Thymus (tissue), 11 donors: Measurements from ENCODE around the gene SORL1. TPM values are rescaled to one million over a fixed set of nuclear protein-coding genes. Genes with fewer than 3 reads are reported as not detected.

ENCODE experiments used
- DNase-seq, 9 donors: peaks; one replicate each; pipeline ENCODE4 v3.0.0-alpha.2; 2013; ENCODE audit warnings: low spot score in 9 of 9, low read depth in 6 of 9, missing footprints in 1 of 9
- H3K27ac ChIP-seq, 2 donors: one replicate each; pipeline ENCODE4 v1.5.1; 2013; ENCODE audit warnings: control low read depth in 1 of 2, low read depth in 1 of 2, low read length in 1 of 2, mild to moderate bottlenecking in 1 of 2, moderate library complexity in 1 of 2
- H3K27me3 ChIP-seq, 2 donors: one replicate each; pipeline ENCODE4 v1.5.1; 2013; ENCODE audit warnings: low read length in 1 of 2; ENCODE audit not compliant: control insufficient read depth in 2 of 2, insufficient read depth in 1 of 2
- H3K36me3 ChIP-seq, 2 donors: one replicate each; pipeline ENCODE4 v1.5.1; 2013; ENCODE audit warnings: low read length in 1 of 2, mild to moderate bottlenecking in 1 of 2, moderate library complexity in 1 of 2; ENCODE audit not compliant: control insufficient read depth in 2 of 2, insufficient read depth in 2 of 2
- H3K4me1 ChIP-seq, 2 donors: one replicate each; pipeline ENCODE4 v1.5.1; 2013; ENCODE audit warnings: low read length in 2 of 2; ENCODE audit not compliant: control insufficient read depth in 2 of 2, insufficient read depth in 2 of 2
- H3K4me3 ChIP-seq, 2 donors: one replicate each; pipeline ENCODE4 v1.5.1; 2013; ENCODE audit warnings: low read length in 2 of 2, control low read depth in 1 of 2, mild to moderate bottlenecking in 1 of 2
- H3K9me3 ChIP-seq, 2 donors: one replicate each; pipeline ENCODE4 v1.5.1; 2013; ENCODE audit warnings: low read length in 1 of 2, mild to moderate bottlenecking in 1 of 2; ENCODE audit not compliant: control insufficient read depth in 2 of 2, insufficient read depth in 1 of 2
- WGBS: extraction: QIAGEN DNeasy Blood & Tissue Kit; methylation state at CpG from one replicate; pipeline ENCODE4 v1.1.7; 2013; 5-methylcytosine and 5-hydroxymethylcytosine counted together
- polyA plus RNA-seq: library from polyadenylated mRNA; stranded (reverse); fragments of 200-250 nt; gene quantifications from one replicate; pipeline ENCODE4 v1.2.3, GENCODE V29; 2013
- total RNA-seq: library from RNA; stranded (reverse); fragments of 120-200 nt; gene quantifications from one replicate; pipeline ENCODE4 v1.2.4, GENCODE V29; 2013
- donor health status: healthy.

The SORL1 gene
- total and polyA plus RNA-seq, 2 donors = 7.4 to 23.8 TPM

GRCh38 chr11:121425828-121426227, 26.3 kb upstream of the SORL1 start:
- WGBS = 94% methylated on average over 5 of the region's 5 CpGs
- Histone ChIP-seq H3K4me1 (peaks cover 4 to 5% of the 10 kb centered on the region in 2 donors), H3K9me3 (no peaks in the 10 kb centered on the region), H3K36me3 (no peaks in the 10 kb centered on the region), H3K4me3 (no peak overlapping the region), H3K27ac (no peak overlapping the region), H3K27me3 (peaks cover 0 to 16% of the 10 kb centered on the region in 2 donors)
- DNase-seq = no peak

- 33% methylated on average over 48 of the region's 48 CpGs for WGBS
- Histone ChIP-seq H3K36me3 (no peaks in the 10 kb centered on the region), H3K9me3 (no peaks in the 10 kb centered on the region), H3K27me3 (peaks cover 0 to 16% of the 10 kb centered on the region in 2 donors), H3K4me3 (peak overlapping the region in 1 of 2 donors; percentile 32), H3K4me1 (peaks cover 4 to 5% of the 10 kb centered on the region in 2 donors), H3K27ac (no peak overlapping the region)
- peak in 1 of 9 donors; percentile 36 for DNase-seq
Measured at GRCh38 chr11:121426476-121427399, 25.4 kb upstream of the SORL1 start.

- Histone ChIP-seq H3K9me3 (no peaks in the 10 kb centered on the region), H3K4me1 (peaks cover 4 to 5% of the 10 kb centered on the region in 2 donors), H3K36me3 (no peaks in the 10 kb centered on the region), H3K4me3 (peak overlapping the region in 1 of 2 donors; percentile 32), H3K27ac (no peak overlapping the region), H3K27me3 (peaks cover 0 to 16% of the 10 kb centered on the region in 2 donors)
- 12% methylated on average over 8 of the region's 8 CpGs for WGBS
- DNase-seq = no peak
Measured at GRCh38 chr11:121427400-121427744, 24.7 kb upstream of the SORL1 start.

- Histone ChIP-seq H3K27ac (no peak overlapping the region), H3K4me3 (no peak overlapping the region), H3K36me3 (no peaks in the 10 kb centered on the region), H3K4me1 (peaks cover 4 to 5% of the 10 kb centered on the region in 2 donors), H3K27me3 (peaks cover 0 to 16% of the 10 kb centered on the region in 2 donors), H3K9me3 (no peaks in the 10 kb centered on the region)
- no peak for DNase-seq
- 54% methylated on average over 3 of the region's 3 CpGs for WGBS
Measured at GRCh38 chr11:121429556-121429955, 22.6 kb upstream of the SORL1 start.

- Histone ChIP-seq H3K36me3 (no peaks in the 10 kb centered on the region), H3K27me3 (peaks cover 0 to 9% of the 10 kb centered on the region in 2 donors), H3K4me3 (no peak overlapping the region), H3K4me1 (peaks cover under 1 to 3% of the 10 kb centered on the region in 2 donors), H3K9me3 (no peaks in the 10 kb centered on the region), H3K27ac (no peak overlapping the region)
- 95% methylated on average over 4 of the region's 4 CpGs for WGBS
- no peak for DNase-seq
Measured at GRCh38 chr11:121431820-121432526, 20.1 kb upstream of the SORL1 start.

- Histone ChIP-seq H3K4me3 (no peak overlapping the region), H3K36me3 (no peaks in the 10 kb centered on the region), H3K27ac (no peak overlapping the region), H3K27me3 (no peaks in the 10 kb centered on the region), H3K9me3 (no peaks in the 10 kb centered on the region), H3K4me1 (no peaks in the 10 kb centered on the region)
- DNase-seq = no peak
- 45% methylated on average over 4 of the region's 4 CpGs for WGBS
Measured at GRCh38 chr11:121435132-121435531, 17.0 kb upstream of the SORL1 start.

- no peaks in the 10 kb centered on the region for H3K36me3 ChIP-seq
- H3K4me3 ChIP-seq = no peak overlapping the region
- no peaks in the 10 kb centered on the region for H3K27me3 ChIP-seq
- DNase-seq = no peak
- no peaks in the 10 kb centered on the region for H3K9me3 ChIP-seq
- WGBS = 93% methylated on average over 3 of the region's 3 CpGs
- H3K27ac ChIP-seq = no peak overlapping the region
- no peaks in the 10 kb centered on the region for H3K4me1 ChIP-seq
Measured at GRCh38 chr11:121435551-121436511, 16.3 kb upstream of the SORL1 start.

- Histone ChIP-seq H3K27me3 (no peaks in the 10 kb centered on the region), H3K27ac (no peak overlapping the region), H3K9me3 (no peaks in the 10 kb centered on the region), H3K36me3 (no peaks in the 10 kb centered on the region), H3K4me1 (no peaks in the 10 kb centered on the region), H3K4me3 (no peak overlapping the region)
- DNase-seq = no peak
Measured at GRCh38 chr11:121437018-121437685, 15.0 kb upstream of the SORL1 start.
